ENCODE data around the gene AHCYL2.

DNA sequence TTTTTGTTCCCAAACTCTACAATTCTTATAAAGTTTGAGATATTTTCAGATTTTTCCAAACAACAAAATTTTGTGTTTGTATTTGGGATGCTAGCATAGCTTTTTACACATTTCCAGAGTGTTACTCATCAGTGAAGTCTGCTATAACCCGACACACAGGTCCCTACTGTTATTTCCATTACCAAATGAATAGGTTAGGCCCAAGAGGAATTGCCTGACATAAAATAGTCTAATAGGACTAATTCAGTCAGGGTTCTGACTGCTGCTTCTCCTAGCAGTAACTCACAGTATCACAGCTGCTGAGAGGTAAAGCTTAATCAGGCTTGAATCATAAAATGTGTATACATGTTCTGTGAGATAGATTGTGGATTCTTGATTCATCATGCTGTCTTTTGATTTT, 160.3 kb downstream of the AHCYL2 start:
- TF ChIP-seq YY1 (IDR thresholded peaks at IDR 0.05; ENCODE audit: extremely low read depth, insufficient replicate concordance, low read depth, low read length) (no peak), EZH2 (IDR thresholded peaks at IDR 0.05) (no peak), JUND (IDR thresholded peaks at IDR 0.05) (no peak), POLR2AphosphoS5 (IDR thresholded peaks at IDR 0.05; ENCODE audit: low read depth, low read length) (no peak), EZH2phosphoT487 (IDR thresholded peaks at IDR 0.05; ENCODE audit: borderline replicate concordance) (no peak), ELF1 (IDR thresholded peaks at IDR 0.05; ENCODE audit: borderline replicate concordance, low read depth) (no peak), RAD21 (IDR thresholded peaks at IDR 0.05; ENCODE audit: low read depth) (no peak), POLR2A (IDR thresholded peaks at IDR 0.05; ENCODE audit: borderline replicate concordance, extremely low read depth, insufficient read depth, insufficient read length) (no peak)
- TF ChIP-seq, protein P1, sequence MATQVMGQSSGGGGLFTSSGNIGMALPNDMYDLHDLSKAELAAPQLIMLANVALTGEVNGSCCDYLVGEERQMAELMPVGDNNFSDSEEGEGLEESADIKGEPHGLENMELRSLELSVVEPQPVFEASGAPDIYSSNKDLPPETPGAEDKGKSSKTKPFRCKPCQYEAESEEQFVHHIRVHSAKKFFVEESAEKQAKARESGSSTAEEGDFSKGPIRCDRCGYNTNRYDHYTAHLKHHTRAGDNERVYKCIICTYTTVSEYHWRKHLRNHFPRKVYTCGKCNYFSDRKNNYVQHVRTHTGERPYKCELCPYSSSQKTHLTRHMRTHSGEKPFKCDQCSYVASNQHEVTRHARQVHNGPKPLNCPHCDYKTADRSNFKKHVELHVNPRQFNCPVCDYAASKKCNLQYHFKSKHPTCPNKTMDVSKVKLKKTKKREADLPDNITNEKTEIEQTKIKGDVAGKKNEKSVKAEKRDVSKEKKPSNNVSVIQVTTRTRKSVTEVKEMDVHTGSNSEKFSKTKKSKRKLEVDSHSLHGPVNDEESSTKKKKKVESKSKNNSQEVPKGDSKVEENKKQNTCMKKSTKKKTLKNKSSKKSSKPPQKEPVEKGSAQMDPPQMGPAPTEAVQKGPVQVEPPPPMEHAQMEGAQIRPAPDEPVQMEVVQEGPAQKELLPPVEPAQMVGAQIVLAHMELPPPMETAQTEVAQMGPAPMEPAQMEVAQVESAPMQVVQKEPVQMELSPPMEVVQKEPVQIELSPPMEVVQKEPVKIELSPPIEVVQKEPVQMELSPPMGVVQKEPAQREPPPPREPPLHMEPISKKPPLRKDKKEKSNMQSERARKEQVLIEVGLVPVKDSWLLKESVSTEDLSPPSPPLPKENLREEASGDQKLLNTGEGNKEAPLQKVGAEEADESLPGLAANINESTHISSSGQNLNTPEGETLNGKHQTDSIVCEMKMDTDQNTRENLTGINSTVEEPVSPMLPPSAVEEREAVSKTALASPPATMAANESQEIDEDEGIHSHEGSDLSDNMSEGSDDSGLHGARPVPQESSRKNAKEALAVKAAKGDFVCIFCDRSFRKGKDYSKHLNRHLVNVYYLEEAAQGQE (IDR thresholded peaks at IDR 0.05; ENCODE audit: low read depth) = no peak
- TF ChIP-seq, protein P2, sequence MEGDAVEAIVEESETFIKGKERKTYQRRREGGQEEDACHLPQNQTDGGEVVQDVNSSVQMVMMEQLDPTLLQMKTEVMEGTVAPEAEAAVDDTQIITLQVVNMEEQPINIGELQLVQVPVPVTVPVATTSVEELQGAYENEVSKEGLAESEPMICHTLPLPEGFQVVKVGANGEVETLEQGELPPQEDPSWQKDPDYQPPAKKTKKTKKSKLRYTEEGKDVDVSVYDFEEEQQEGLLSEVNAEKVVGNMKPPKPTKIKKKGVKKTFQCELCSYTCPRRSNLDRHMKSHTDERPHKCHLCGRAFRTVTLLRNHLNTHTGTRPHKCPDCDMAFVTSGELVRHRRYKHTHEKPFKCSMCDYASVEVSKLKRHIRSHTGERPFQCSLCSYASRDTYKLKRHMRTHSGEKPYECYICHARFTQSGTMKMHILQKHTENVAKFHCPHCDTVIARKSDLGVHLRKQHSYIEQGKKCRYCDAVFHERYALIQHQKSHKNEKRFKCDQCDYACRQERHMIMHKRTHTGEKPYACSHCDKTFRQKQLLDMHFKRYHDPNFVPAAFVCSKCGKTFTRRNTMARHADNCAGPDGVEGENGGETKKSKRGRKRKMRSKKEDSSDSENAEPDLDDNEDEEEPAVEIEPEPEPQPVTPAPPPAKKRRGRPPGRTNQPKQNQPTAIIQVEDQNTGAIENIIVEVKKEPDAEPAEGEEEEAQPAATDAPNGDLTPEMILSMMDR (IDR thresholded peaks at IDR 0.05 in 2 of 3, conservative IDR thresholded peaks at IDR 0.05 in 1 of 3; ENCODE audit: borderline replicate concordance in 1 of 3, insufficient read depth in 1 of 3, low read depth in 2 of 3, low read length in 2 of 3) = no peak
- TF ChIP-seq, protein P3, sequence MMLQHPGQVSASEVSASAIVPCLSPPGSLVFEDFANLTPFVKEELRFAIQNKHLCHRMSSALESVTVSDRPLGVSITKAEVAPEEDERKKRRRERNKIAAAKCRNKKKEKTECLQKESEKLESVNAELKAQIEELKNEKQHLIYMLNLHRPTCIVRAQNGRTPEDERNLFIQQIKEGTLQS (IDR thresholded peaks at IDR 0.05) = no peak

Data from HCT116 (cell line).